HG02642 (cell line): Measurements from ENCODE around the gene COL15A1.

ENCODE experiments used
- ATAC-seq: cut with Tn5 transposase; IDR thresholded peaks from one replicate; pipeline ENCODE4 v1.9.1; 2021; ENCODE audit warnings: mild to moderate bottlenecking; ENCODE audit not compliant: unreplicated experiment, poor library complexity

Gene COL15A1

DNA sequence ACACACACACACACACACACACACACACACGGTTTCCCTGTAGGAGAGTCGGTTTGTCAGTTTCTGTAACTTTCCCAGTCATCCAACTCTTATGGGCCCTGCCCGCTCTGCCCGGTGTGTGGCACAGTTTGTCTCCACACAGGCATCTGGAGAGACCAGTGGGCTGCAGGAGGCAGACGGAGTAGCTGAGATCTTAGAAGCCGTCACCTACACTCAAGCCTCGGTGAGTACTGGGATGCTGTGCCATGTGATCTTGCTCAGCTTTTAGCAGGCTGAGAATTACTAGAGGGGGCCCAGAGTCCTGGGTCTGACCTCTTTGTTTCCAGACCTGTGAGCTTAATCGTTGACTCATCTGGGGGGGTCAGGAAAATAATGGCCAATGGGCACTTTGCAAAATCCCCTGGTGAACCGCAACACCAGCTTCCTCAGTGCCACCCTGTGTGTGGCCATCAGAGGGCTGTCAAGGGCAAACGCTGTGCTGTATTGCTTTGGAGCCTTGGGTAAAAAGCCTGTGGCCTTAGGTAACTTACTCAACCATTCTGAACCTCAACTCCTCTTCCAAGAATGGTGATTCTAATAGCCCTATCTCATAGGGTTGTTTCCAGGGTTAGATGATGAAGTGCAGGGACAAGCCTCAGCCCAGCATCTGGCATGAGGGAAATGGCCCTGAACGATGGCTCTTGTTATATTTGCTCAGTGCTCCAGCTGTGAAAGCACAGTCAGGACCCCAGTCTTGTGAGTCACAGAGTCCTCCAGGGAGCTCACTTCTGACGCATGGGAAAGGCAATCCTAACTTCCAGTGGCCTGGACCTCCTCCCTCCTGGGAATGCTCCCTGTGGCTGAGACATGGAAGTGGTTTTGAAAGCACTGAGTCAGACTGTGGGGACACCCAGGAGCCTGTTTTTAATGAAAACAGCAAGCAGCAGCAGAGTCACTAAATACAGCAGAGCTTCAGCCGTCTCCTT, 45.6 kb downstream of the COL15A1 start:
- ATAC-seq = no peak

DNA sequence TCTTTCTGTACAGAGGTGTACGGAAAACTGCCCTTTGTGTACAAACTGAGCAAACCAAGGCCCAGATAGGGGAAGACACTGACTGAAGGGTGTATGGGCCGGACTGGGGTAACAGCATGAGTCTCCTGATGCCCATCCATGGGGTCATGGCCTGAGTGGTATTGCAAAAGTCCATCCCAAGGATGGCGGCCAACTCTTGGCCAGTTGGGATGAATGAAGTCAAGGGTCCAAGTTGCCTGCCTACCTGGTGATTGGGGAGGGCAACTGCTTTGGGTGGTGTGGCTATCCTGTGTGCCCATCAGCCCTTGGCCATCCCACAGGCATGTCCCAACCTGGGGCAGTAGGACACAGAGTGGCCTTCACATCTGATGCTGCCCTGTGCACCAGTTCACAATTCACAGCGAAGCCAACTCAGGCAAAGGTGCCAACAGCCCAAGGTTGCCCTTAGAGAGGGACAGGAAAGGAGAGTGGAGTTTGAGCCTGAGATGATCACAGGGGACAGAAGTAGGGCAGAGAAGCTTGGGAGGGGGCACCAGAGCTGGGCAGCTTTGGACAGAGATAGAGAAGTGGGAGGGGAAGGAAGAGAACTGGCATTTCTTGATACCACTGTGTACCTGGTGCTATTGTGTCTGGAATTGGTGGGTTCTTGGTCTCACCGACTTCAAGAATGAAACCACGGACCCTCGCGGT, 46.6 kb downstream of the COL15A1 start:
- ATAC-seq = no peak

DNA sequence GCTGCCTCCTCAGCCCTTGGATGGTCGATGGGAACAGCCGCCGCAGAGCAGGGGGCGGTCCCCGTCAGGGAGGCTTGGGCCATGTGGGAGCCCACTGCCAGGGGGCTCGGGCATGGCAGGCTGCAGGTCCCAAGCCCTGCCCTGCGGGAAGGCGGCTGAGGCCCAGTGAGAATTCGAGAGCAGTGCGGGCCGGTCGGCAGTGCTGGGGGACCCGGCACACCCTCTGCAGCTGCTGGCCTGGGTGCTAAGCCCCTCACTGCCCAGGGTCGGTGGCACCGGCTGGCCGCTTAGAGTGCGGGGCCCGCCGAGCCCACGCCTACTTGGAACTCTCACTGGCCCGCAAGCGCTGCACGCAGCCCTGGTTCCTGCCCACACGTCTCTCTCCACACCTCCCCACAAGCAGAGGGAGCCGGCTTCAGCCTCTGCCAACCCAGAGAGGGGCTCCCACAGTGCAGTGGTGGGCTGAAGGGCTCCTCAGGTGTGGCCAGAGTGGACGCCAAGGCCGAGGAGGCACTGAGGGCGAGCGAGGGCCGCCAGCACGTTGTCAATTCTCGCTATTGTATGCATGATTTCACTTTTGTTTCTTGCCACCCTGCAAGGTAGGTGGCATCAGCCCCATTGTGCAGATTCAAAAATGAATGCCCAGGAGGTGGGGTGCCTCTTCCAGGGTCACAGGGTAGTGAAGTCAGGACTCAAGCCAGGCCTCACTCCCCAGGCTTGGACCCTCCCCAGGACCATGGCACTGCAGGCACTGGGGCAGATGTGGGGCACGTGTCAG, 48.6 kb downstream of the COL15A1 start:
- ATAC-seq = no peak

GRCh38 chr9:98992885-98993569, 49.3 kb downstream of the COL15A1 start:
- ATAC-seq = peak; percentile 25

DNA sequence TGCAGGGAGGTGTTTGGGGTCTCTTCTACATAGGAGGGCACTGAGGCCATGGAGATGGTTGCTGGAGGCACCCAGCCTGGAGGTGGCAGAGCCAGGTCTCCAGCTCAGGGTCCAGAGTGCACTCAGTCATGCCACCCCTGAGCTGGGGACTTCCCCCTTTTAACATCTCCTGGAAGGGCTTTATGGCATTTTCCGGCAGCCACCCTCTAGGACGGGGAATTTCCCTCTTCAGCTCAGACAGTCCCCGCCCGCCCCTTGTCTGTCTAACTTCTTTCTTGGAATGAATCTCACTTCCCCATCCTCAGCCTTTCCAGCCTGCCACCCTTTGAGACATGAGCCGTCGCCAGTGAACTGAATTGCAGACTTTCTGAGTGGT, 49.9 kb downstream of the COL15A1 start:
- ATAC-seq = peak; percentile 84

- no peak for ATAC-seq
Observed at GRCh38 chr9:98994172-98995058, 50.7 kb downstream of the COL15A1 start.

GRCh38 chr9:98995059-98995671, 51.5 kb downstream of the COL15A1 start:
- no peak for ATAC-seq

- no peak for ATAC-seq
Observed at GRCh38 chr9:98995971-98996504, 52.3 kb downstream of the COL15A1 start.

- no peak for ATAC-seq
Observed at GRCh38 chr9:98997604-98998003, 53.9 kb downstream of the COL15A1 start.

- peak; percentile 56 for ATAC-seq
Observed at GRCh38 chr9:98998441-98999151, 54.9 kb downstream of the COL15A1 start.

GRCh38 chr9:98999152-98999525, 55.4 kb downstream of the COL15A1 start:
- peak; percentile 14 for ATAC-seq

DNA sequence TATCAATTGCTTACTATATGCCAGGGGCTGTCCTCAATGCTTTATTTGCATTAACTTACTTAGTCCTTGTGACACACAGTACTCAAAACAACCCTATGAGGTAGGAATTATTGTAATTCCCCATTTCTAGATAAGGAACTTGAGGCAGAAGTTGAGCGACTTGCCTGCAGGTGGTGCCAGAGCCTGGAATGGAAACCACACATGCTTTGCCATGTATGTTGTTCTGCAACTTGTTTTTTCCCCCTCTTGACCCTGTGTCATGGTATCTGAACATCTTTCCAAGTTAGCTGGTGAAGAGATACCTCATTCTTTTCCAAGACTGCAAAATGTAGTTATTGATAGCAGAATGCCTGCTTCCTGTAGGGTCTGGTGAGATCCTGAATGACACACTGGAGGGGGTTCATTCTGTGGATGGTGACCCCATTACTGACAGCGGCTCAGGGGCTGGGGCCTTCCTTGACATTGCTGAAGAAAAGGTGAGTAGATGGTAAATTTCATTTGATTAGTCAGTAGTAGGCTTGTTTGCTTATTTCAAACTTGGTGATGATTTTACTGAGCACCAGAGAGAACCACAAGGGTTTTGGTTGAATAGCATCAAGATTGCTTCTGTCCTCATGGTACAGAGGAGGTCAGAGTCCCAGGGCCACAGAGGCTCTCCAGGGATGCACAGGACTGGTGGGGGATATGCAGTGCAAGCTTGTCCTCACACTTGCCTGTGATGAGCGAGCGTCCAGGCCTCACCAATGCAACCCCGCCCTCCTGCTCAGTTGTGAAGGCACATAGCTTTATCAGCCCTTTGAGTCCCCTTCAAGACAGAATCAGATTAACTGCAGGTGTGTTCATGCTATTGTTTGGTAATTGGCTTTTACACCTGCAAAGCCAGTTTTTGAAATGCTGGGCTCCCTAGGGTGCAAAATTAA, 57.0 kb downstream of the COL15A1 start:
- ATAC-seq = no peak

- no peak for ATAC-seq
Observed at GRCh38 chr9:99001892-99002291, 58.2 kb downstream of the COL15A1 start.

DNA sequence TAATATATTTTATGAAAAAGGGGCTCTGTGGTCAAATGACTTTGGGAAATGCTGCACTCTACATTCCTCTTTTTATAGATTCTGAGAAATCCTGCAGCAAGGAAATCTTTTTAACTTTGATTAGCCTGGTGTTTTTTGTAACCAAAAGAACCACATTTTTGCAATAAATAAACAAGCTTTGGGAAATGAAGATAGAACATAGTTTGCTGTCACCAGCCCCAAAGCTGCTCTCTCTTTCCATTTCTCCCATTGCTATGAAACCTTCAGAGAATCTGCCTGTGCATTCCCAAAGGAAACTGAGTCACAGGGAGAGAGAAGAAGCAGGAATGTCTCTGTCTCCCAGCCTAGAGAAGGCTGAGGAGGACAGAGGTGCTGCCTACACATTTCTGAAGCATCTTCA, 59.0 kb downstream of the COL15A1 start:
- ATAC-seq = no peak

GRCh38 chr9:99003308-99003707, 59.6 kb downstream of the COL15A1 start:
- no peak for ATAC-seq

DNA sequence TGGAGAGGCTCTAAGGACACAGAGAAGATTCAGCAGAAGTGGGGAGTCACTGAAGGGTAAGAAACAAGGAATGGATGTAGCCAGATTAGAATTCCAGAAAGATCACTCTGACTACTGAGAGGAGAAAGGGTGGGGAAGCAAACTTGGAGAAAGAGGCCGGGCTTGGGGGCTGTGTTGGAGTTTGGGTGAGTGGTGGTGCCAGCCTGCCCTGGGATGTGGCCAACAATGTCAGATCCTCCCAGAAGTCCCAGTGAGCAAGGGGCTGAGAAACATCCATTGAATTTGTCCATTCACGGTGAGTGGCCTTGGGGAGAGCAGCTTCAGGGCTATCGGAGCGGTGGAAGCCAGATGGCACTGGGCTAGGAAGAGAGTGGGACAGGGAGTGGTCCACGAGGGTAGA, 60.4 kb downstream of the COL15A1 start:
- ATAC-seq = no peak
